Measurements from ENCODE around the gene PSG3.
"Not testable (repeated sequence)": the region's sequence is repeated elsewhere in the genome, so short reads cannot be mapped to it uniquely, and the experiment has no call there.

DNA sequence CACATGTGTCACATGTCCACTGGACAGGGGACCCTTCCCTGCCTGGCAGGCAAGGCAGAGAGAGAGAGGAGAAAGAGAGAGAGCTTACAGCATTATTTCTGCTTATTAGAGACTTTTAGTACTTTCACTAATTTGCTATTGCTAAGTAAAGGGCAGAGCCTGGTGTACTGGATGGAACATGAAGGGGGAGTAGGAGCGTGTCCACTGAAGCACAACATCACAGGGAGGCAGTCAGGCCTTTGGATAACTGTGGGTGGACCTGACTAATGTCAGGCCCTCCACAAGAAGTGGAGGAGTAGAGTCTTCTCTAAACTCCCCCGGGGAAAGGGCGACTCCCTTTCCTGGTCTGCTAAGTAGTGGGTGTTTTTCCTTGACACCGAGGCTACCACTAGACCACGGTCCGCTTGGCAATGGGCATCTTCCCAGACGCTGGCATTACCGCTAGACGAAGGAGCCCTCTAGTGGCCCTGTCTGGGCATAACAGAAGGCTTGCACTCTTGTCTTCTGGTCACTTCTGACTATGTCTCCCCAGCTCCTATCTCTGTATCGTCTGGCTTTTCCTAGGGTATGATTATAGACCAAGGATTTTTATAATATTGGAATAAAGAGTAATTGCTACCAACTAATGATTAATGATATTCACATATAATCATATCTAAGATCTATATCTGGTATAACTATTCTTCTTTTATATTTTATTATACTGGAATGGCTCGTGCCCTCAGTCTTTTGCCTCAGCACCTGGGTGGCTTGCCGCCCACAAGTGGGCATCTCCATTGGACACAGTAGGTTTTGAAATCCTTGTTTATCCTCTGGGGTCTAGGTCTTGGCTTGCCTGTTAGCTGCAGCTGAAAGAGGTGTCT, 36.7 kb upstream of the PSG3 start:
- TF ChIP-seq POLR2AphosphoS5, POLR2A (IDR thresholded peaks at IDR 0.05): not testable (repeated sequence)
- TF ChIP-seq, protein P1, sequence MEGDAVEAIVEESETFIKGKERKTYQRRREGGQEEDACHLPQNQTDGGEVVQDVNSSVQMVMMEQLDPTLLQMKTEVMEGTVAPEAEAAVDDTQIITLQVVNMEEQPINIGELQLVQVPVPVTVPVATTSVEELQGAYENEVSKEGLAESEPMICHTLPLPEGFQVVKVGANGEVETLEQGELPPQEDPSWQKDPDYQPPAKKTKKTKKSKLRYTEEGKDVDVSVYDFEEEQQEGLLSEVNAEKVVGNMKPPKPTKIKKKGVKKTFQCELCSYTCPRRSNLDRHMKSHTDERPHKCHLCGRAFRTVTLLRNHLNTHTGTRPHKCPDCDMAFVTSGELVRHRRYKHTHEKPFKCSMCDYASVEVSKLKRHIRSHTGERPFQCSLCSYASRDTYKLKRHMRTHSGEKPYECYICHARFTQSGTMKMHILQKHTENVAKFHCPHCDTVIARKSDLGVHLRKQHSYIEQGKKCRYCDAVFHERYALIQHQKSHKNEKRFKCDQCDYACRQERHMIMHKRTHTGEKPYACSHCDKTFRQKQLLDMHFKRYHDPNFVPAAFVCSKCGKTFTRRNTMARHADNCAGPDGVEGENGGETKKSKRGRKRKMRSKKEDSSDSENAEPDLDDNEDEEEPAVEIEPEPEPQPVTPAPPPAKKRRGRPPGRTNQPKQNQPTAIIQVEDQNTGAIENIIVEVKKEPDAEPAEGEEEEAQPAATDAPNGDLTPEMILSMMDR (IDR thresholded peaks at IDR 0.05 in 8 of 11, conservative IDR thresholded peaks at IDR 0.05 in 3 of 11) = peak in 10 of 11 experiments; percentile 7 to 74 (median 61)

Data from spleen (tissue), 7 donors.